Measurements from ENCODE around the gene INTS7. TPM values are rescaled to one million over a fixed set of nuclear protein-coding genes. Genes with fewer than 3 reads are reported as not detected.

Gene INTS7
- total RNA-seq, 2 donors from 2014 or later: 27.6 to 32.8 TPM

- peaks cover 72% of the 10 kb centered on the region for H3K36me3 ChIP-seq (ENCODE audit: control insufficient read depth, insufficient read depth, low read length)
Measured at GRCh38 chr1:212078826-212079225, 43.5 kb upstream of the INTS7 start.

DNA sequence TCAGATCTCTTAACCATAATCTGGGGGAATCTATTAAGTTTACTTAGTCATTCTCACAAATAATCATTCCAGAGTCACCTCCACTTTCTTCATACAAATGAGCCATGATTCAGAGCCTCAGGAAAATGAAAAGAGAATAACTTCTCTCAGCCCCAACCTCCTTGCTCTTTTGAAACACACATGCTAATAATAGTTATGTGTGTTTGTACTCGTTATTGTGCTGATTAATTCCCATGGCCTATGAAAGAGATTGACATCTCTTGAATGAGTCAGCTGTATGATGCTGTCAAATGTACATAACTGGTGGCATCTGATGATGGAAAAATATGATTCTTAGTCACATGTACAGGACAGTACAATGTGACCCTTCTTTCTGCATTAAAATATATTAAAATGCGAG lies 41.7 kb upstream of the INTS7 start:
- Histone ChIP-seq H3K9ac (ENCODE audit: extremely low read depth, low read length, poor library complexity, severe bottlenecking) (no peak overlapping the region), H3K27me3 (ENCODE audit: control insufficient read depth, insufficient read depth, low read length, poor library complexity, severe bottlenecking) (no peaks in the 10 kb centered on the region), H3K9me3 (ENCODE audit: control insufficient read depth, low read length) (no peaks in the 10 kb centered on the region), H3K4me1 (ENCODE audit: control insufficient read depth, insufficient read depth, low read length) (no peaks in the 10 kb centered on the region), H3K27ac (ENCODE audit: low read depth, low read length) (no peak overlapping the region), H3K4me3 (ENCODE audit: low read length) (no peak overlapping the region), H3K36me3 (ENCODE audit: control insufficient read depth, insufficient read depth, low read length) (peaks cover 67% of the 10 kb centered on the region)
- Mint-ChIP-seq H3K4me1 (no peaks in the 10 kb centered on the region), H3K36me3 (ENCODE audit: low read depth) (peaks cover 21% of the 10 kb centered on the region), H3K9me3 (no peaks in the 10 kb centered on the region), H3K4me3 (no peak overlapping the region), H3K27me3 (ENCODE audit: insufficient read depth) (no peaks in the 10 kb centered on the region), H3K27ac (no peak overlapping the region)
- no peak for DNase-seq
- WGBS, 2 experiments (ENCODE audit: insufficient coverage in 1 of 2, insufficient read length in 1 of 2): 100% methylated on average over 1 of the region's 2 CpGs
- TF ChIP-seq, protein P1, sequence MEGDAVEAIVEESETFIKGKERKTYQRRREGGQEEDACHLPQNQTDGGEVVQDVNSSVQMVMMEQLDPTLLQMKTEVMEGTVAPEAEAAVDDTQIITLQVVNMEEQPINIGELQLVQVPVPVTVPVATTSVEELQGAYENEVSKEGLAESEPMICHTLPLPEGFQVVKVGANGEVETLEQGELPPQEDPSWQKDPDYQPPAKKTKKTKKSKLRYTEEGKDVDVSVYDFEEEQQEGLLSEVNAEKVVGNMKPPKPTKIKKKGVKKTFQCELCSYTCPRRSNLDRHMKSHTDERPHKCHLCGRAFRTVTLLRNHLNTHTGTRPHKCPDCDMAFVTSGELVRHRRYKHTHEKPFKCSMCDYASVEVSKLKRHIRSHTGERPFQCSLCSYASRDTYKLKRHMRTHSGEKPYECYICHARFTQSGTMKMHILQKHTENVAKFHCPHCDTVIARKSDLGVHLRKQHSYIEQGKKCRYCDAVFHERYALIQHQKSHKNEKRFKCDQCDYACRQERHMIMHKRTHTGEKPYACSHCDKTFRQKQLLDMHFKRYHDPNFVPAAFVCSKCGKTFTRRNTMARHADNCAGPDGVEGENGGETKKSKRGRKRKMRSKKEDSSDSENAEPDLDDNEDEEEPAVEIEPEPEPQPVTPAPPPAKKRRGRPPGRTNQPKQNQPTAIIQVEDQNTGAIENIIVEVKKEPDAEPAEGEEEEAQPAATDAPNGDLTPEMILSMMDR (conservative IDR thresholded peaks at IDR 0.05): no peak

More at GRCh38 chr1:212078826-212079225, 43.5 kb upstream of the INTS7 start:
- no peaks in the 10 kb centered on the region for H3K9me3 Mint-ChIP-seq
- Histone ChIP-seq H3K4me3 (ENCODE audit: low read length) (no peak overlapping the region), H3K9ac (ENCODE audit: extremely low read depth, low read length, poor library complexity, severe bottlenecking) (no peak overlapping the region), H3K4me1 (ENCODE audit: control insufficient read depth, insufficient read depth, low read length) (no peaks in the 10 kb centered on the region), H3K27ac (ENCODE audit: low read depth, low read length) (no peak overlapping the region), H3K27me3 (ENCODE audit: control insufficient read depth, insufficient read depth, low read length, poor library complexity, severe bottlenecking) (no peaks in the 10 kb centered on the region), H3K9me3 (ENCODE audit: control insufficient read depth, low read length) (no peaks in the 10 kb centered on the region)
- no peak overlapping the region for H3K27ac Mint-ChIP-seq
- TF ChIP-seq, protein P1 (conservative IDR thresholded peaks at IDR 0.05): no peak
- no peaks in the 10 kb centered on the region for H3K4me1 Mint-ChIP-seq
- H3K4me3 Mint-ChIP-seq: no peak overlapping the region
- WGBS, 2 experiments (ENCODE audit: insufficient coverage in 1 of 2, insufficient read length in 1 of 2): 86 to 97% methylated on average over 2 of the region's 2 CpGs
- no peak for DNase-seq
- H3K27me3 Mint-ChIP-seq (ENCODE audit: insufficient read depth): no peaks in the 10 kb centered on the region
- H3K36me3 Mint-ChIP-seq (ENCODE audit: low read depth): peaks cover 12% of the 10 kb centered on the region

DNA sequence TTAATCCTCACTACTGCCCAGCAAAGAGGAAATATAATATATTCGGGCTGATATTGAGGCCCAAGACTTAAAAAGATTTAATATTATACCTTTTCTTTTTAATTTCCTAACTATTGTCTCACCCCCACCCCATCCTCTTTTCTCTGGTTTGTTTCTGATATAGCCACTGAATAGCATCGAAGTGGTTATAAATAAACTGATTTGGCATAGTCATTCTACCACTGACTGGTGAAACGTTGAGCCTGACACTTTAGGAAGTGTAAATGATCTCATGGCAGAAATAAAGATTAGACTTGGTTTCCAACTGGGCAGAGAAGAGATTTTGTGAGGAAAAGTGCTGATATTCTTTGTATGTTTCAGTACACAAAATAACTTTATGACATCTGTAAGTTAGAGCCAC lies 39.5 kb upstream of the INTS7 start:
- H3K9me3 Mint-ChIP-seq: no peaks in the 10 kb centered on the region
- TF ChIP-seq, protein P1 (conservative IDR thresholded peaks at IDR 0.05): no peak
- no peaks in the 10 kb centered on the region for H3K27me3 ChIP-seq (ENCODE audit: control insufficient read depth, insufficient read depth, low read length, poor library complexity, severe bottlenecking)
- no peak overlapping the region for H3K4me3 Mint-ChIP-seq
- peaks cover 65% of the 10 kb centered on the region for H3K36me3 ChIP-seq (ENCODE audit: control insufficient read depth, insufficient read depth, low read length)
- 86 to 90% methylated on average over 1 to 3 of the region's 3 CpGs for WGBS, 2 experiments (ENCODE audit: insufficient coverage in 1 of 2, insufficient read length in 1 of 2)
- H3K4me3 ChIP-seq (ENCODE audit: low read length): no peak overlapping the region
- no peak overlapping the region for H3K9ac ChIP-seq (ENCODE audit: extremely low read depth, low read length, poor library complexity, severe bottlenecking)
- H3K36me3 Mint-ChIP-seq (ENCODE audit: low read depth): peaks cover 30% of the 10 kb centered on the region
- H3K4me1 ChIP-seq (ENCODE audit: control insufficient read depth, insufficient read depth, low read length): no peaks in the 10 kb centered on the region
- H3K4me1 Mint-ChIP-seq: no peaks in the 10 kb centered on the region
- H3K9me3 ChIP-seq (ENCODE audit: control insufficient read depth, low read length): no peaks in the 10 kb centered on the region
- no peak for DNase-seq
- no peaks in the 10 kb centered on the region for H3K27me3 Mint-ChIP-seq (ENCODE audit: insufficient read depth)
- no peak overlapping the region for H3K27ac Mint-ChIP-seq
- no peak overlapping the region for H3K27ac ChIP-seq (ENCODE audit: low read depth, low read length)

Measured in endodermal cell (in vitro differentiated cells).